Neural progenitor cell (in vitro differentiated cells): ENCODE results near the gene SLC39A3. TPM values are rescaled to one million over a fixed set of nuclear protein-coding genes. Genes with fewer than 3 reads are reported as not detected.

Experiments used
- DNase-seq: peaks from one replicate; pipeline ENCODE4 v3.0.0-alpha.2; 2016; ENCODE audit warnings: low spot score
- H2AFZ ChIP-seq: fragments of 200-600 bp; sonication (generic); replicated peaks from 2 replicates; pipeline ENCODE4 v1.6.1; 2016; ENCODE audit warnings: antibody characterized with exemption
- H3F3A ChIP-seq: fragments of 200-600 bp; sonication (generic); 2 replicates; pipeline ENCODE4 v1.6.1; 2016; ENCODE audit warnings: antibody characterized with exemption, low read depth
- H3K27ac ChIP-seq: fragments of 200-600 bp; sonication (generic); 2 replicates; pipeline ENCODE4 v1.5.1; 2016; ENCODE audit warnings: mild to moderate bottlenecking
- H3K27me3 ChIP-seq: fragments of 200-600 bp; sonication (generic); 2 replicates; pipeline ENCODE4 v1.6.1; 2016; ENCODE audit warnings: mild to moderate bottlenecking, moderate library complexity
- H3K36me3 ChIP-seq: fragments of 200-600 bp; sonication (generic); 2 replicates; pipeline ENCODE4 v1.5.1; 2016
- H3K4me1 ChIP-seq: fragments of 200-600 bp; sonication (generic); 2 replicates; pipeline ENCODE4 v1.6.1; 2016; ENCODE audit warnings: mixed run types
- H3K4me2 ChIP-seq: fragments of 200-600 bp; sonication (generic); 2 replicates; pipeline ENCODE4 v1.6.1; 2016
- H3K4me3 ChIP-seq: fragments of 200-600 bp; sonication (generic); 2 replicates; pipeline ENCODE4 v1.5.1; 2016
- H3K79me2 ChIP-seq: fragments of 200-600 bp; sonication (generic); 2 replicates; pipeline ENCODE4 v1.6.1; 2016; ENCODE audit warnings: low read depth
- H3K9ac ChIP-seq: fragments of 200-600 bp; sonication (generic); 2 replicates; pipeline ENCODE4 v1.6.1; 2016
- H3K9me3 ChIP-seq: fragments of 200-600 bp; sonication (generic); 2 replicates; pipeline ENCODE4 v1.5.1; 2016; ENCODE audit warnings: low read depth
- H4K20me1 ChIP-seq: fragments of 200-600 bp; sonication (generic); 2 replicates; pipeline ENCODE4 v1.6.1; 2016; ENCODE audit warnings: low read depth
- H3K27ac Mint-ChIP-seq: 3 replicates; pipeline ENCODE4 v1.8.0; 2021; ENCODE audit warnings: mixed read lengths
- H3K27me3 Mint-ChIP-seq: 2 replicates; pipeline ENCODE4 v1.8.0; 2022; ENCODE audit warnings: low read depth, mild to moderate bottlenecking, inconsistent platforms, moderate library complexity, mixed read lengths; ENCODE audit not compliant: insufficient read depth
- H3K36me3 Mint-ChIP-seq: 3 replicates; pipeline ENCODE4 v1.8.0; 2021; ENCODE audit warnings: mixed read lengths
- H3K4me1 Mint-ChIP-seq: 3 replicates; pipeline ENCODE4 v1.8.0; 2021; ENCODE audit warnings: mixed read lengths
- H3K4me3 Mint-ChIP-seq: 3 replicates; pipeline ENCODE4 v1.8.0; 2021; ENCODE audit warnings: mild to moderate bottlenecking, moderate library complexity, mixed read lengths
- H3K9me3 Mint-ChIP-seq: 3 replicates; pipeline ENCODE4 v1.8.0; 2020; ENCODE audit warnings: mixed read lengths
- EZH2 ChIP-seq: fragments of 200-600 bp; sonication (generic); IDR thresholded peaks from 2 replicates; pipeline ENCODE4 v1.6.1; 2017; ENCODE audit warnings: antibody characterized with exemption, mild to moderate bottlenecking, moderate library complexity
- EZH2phosphoT487 ChIP-seq: fragments of 200-600 bp; sonication (generic); IDR thresholded peaks from 2 replicates; pipeline ENCODE4 v1.6.1; 2017; ENCODE audit warnings: antibody characterized with exemption
- total RNA-seq: library from RNA; depleted of rRNA; stranded (reverse); fragments of >200 nt; gene quantifications from 2 replicates; pipeline ENCODE4 v1.2.3, GENCODE V29; 2015; ENCODE audit warnings: low replicate concordance
- TF ChIP-seq, protein P1 (sequence below): fragments of 200-600 bp; sonication (generic); IDR thresholded peaks from 2 replicates; pipeline ENCODE4 v1.5.1; 2017; ENCODE audit warnings: antibody characterized with exemption, mild to moderate bottlenecking

Gene SLC39A3
- total RNA-seq, 1 donor from 2014 or later, result 6.1 TPM

DNA sequence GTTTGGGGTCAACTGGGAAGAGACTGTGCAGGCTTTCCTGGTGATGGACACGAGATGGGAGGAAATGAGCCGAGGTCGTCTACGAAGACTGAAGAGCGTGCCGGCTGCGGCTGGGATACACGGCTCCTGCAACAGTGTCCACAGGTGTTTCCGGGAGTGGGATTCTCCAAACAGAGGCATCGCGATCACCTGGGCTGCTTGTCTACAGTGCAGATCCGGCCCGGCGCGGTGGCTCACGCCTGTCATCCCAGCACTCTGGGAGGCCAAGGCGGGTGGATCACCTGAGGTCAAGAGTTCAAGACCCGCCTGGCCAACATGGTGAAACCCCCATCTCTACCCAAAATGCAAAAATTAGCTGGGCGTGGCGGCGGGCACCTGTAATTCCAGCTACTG, 11.6 kb upstream of the SLC39A3 start:
- no peak overlapping the region for H3K27ac ChIP-seq
- H3K9me3 Mint-ChIP-seq, result no peaks in the 10 kb centered on the region
- H3K4me1 Mint-ChIP-seq, result no peaks in the 10 kb centered on the region
- no peak overlapping the region for H3K4me2 ChIP-seq
- H3K9me3 ChIP-seq, result no peaks in the 10 kb centered on the region
- H3K27ac Mint-ChIP-seq, result no peak overlapping the region
- no peaks in the 10 kb centered on the region for H3K4me1 ChIP-seq
- H2AFZ ChIP-seq, result no peak overlapping the region
- H3K4me3 ChIP-seq, result no peak overlapping the region
- no peak for DNase-seq
- TF ChIP-seq, protein P1, sequence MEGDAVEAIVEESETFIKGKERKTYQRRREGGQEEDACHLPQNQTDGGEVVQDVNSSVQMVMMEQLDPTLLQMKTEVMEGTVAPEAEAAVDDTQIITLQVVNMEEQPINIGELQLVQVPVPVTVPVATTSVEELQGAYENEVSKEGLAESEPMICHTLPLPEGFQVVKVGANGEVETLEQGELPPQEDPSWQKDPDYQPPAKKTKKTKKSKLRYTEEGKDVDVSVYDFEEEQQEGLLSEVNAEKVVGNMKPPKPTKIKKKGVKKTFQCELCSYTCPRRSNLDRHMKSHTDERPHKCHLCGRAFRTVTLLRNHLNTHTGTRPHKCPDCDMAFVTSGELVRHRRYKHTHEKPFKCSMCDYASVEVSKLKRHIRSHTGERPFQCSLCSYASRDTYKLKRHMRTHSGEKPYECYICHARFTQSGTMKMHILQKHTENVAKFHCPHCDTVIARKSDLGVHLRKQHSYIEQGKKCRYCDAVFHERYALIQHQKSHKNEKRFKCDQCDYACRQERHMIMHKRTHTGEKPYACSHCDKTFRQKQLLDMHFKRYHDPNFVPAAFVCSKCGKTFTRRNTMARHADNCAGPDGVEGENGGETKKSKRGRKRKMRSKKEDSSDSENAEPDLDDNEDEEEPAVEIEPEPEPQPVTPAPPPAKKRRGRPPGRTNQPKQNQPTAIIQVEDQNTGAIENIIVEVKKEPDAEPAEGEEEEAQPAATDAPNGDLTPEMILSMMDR, result no peak
- TF ChIP-seq EZH2 (no peak), EZH2phosphoT487 (no peak)
- H3K27me3 Mint-ChIP-seq, result peaks cover 7% of the 10 kb centered on the region
- H3K4me3 Mint-ChIP-seq, result no peak overlapping the region
- H3K79me2 ChIP-seq, result no peaks in the 10 kb centered on the region
- H3K36me3 Mint-ChIP-seq, result peaks cover 7% of the 10 kb centered on the region
- H3K9ac ChIP-seq, result no peak overlapping the region
- H4K20me1 ChIP-seq, result no peaks in the 10 kb centered on the region
- no peaks in the 10 kb centered on the region for H3F3A ChIP-seq
- H3K36me3 ChIP-seq, result no peaks in the 10 kb centered on the region
- H3K27me3 ChIP-seq, result peaks cover 27% of the 10 kb centered on the region

DNA sequence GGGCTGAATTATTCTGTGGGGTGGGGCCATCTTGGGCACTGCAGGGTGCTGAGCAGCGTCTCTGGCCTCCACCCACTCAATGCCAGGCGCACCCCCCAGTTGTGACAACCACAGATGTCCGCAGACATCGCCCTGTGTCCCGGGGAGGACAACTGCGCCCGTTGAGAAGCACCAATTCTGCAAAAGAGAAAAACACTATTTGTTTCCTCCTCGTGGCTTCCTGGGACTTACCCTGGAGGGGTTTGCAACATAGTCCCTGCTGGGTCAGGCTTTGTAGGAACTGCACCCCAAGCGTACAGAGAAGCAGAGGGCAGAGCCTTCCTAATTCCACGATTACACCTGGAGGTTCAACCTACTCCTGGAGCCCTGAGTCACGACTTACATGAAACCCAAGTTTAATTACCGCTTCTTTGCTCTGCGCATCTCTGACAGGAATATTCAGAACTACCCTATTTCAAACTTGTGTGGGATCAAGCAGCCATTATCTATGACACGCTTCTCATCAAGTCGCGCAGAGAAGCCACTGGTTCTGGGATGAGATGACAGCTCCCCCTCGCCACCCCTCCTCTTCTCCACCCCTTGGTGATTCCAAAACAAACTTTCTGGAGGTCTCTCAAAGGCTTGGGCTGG, 11.1 kb upstream of the SLC39A3 start:
- no peak for DNase-seq
- Histone ChIP-seq H3F3A (no peaks in the 10 kb centered on the region), H3K36me3 (no peaks in the 10 kb centered on the region), H3K9me3 (no peaks in the 10 kb centered on the region), H3K9ac (no peak overlapping the region), H3K4me3 (no peak overlapping the region), H4K20me1 (no peaks in the 10 kb centered on the region), H3K4me1 (no peaks in the 10 kb centered on the region), H3K27ac (no peak overlapping the region), H3K4me2 (no peak overlapping the region), H2AFZ (no peak overlapping the region), H3K79me2 (no peaks in the 10 kb centered on the region), H3K27me3 (peaks cover 32% of the 10 kb centered on the region)
- Mint-ChIP-seq H3K27me3 (peaks cover 7% of the 10 kb centered on the region), H3K9me3 (no peaks in the 10 kb centered on the region), H3K4me3 (no peak overlapping the region), H3K4me1 (no peaks in the 10 kb centered on the region), H3K36me3 (peaks cover 7% of the 10 kb centered on the region), H3K27ac (no peak overlapping the region)
- no peak for TF ChIP-seq EZH2phosphoT487
- TF ChIP-seq, protein P1, result no peak
- no peak for TF ChIP-seq EZH2

- no peaks in the 10 kb centered on the region for H3K9me3 ChIP-seq
- no peak overlapping the region for H3K4me2 ChIP-seq
- no peaks in the 10 kb centered on the region for H4K20me1 ChIP-seq
- peaks cover 66% of the 10 kb centered on the region for H3K27me3 ChIP-seq
- no peak overlapping the region for H3K4me3 Mint-ChIP-seq
- H3K27me3 Mint-ChIP-seq, result peaks cover 21% of the 10 kb centered on the region
- no peaks in the 10 kb centered on the region for H3F3A ChIP-seq
- no peaks in the 10 kb centered on the region for H3K4me1 Mint-ChIP-seq
- no peaks in the 10 kb centered on the region for H3K36me3 Mint-ChIP-seq
- H3K27ac ChIP-seq, result no peak overlapping the region
- no peak for DNase-seq
- no peak overlapping the region for H3K27ac Mint-ChIP-seq
- H3K9me3 Mint-ChIP-seq, result no peaks in the 10 kb centered on the region
- no peaks in the 10 kb centered on the region for H3K4me1 ChIP-seq
- H3K4me3 ChIP-seq, result no peak overlapping the region
- TF ChIP-seq EZH2phosphoT487, result no peak
- TF ChIP-seq, protein P1, result no peak
- no peak for TF ChIP-seq EZH2
- no peak overlapping the region for H2AFZ ChIP-seq
- H3K9ac ChIP-seq, result no peak overlapping the region
- H3K36me3 ChIP-seq, result no peaks in the 10 kb centered on the region
- H3K79me2 ChIP-seq, result no peaks in the 10 kb centered on the region
Observed at GRCh38 chr19:2747349-2747748, 7.5 kb upstream of the SLC39A3 start.
